Suprapubic skin (tissue), 4 donors: ENCODE results near the gene DNAJC27.

Experiments
- CTCF ChIP-seq, 2 donors: fragments of 200-600 bp in 1 of 2; fragments of 450-650 bp in 1 of 2; sonication (generic) in 1 of 2; IDR thresholded peaks; one replicate each; pipeline ENCODE4 v1.5.1; 2016 to 2019; ENCODE audit warnings: antibody characterized with exemption in 2 of 2, mild to moderate bottlenecking in 1 of 2, moderate library complexity in 1 of 2
- EP300 ChIP-seq: sonication (generic); formaldehyde crosslinking; IDR thresholded peaks from one replicate; pipeline ENCODE4 v1.6.1; 2017; ENCODE audit warnings: antibody characterized with exemption
- POLR2A ChIP-seq, 2 donors: fragments of 450-650 bp; IDR thresholded peaks; one replicate each; pipeline ENCODE4 v1.6.1; 2017; ENCODE audit warnings: antibody characterized with exemption in 2 of 2, mild to moderate bottlenecking in 2 of 2, moderate library complexity in 2 of 2
- POLR2AphosphoS5 ChIP-seq, 3 donors: sonication (generic); formaldehyde crosslinking; IDR thresholded peaks; one replicate each; pipeline ENCODE4 v1.6.1; 2017; ENCODE audit warnings: antibody characterized with exemption in 3 of 3

GRCh38 chr2:24913911-24914310 lies 57.8 kb downstream of the DNAJC27 start:
- TF ChIP-seq CTCF (IDR thresholded peaks at IDR 0.05), result no peak
- TF ChIP-seq POLR2AphosphoS5 (IDR thresholded peaks at IDR 0.05), result no peak
- TF ChIP-seq EP300, result no peak
- no peak for TF ChIP-seq POLR2A (IDR thresholded peaks at IDR 0.05)
